ENCODE measurements around the gene RNF169. TPM values are rescaled to one million over a fixed set of nuclear protein-coding genes. Genes with fewer than 3 reads are reported as not detected.
A peak's percentile ranks its signal among the peaks of the same experiment; 100 is the strongest.

RNF169 gene
- total and polyA plus RNA-seq, 2 of the 13 experiments (the other 11 are each of a cell fraction or from before 2014, with no cell fraction given) = 5.3 to 14.2 TPM

DNA sequence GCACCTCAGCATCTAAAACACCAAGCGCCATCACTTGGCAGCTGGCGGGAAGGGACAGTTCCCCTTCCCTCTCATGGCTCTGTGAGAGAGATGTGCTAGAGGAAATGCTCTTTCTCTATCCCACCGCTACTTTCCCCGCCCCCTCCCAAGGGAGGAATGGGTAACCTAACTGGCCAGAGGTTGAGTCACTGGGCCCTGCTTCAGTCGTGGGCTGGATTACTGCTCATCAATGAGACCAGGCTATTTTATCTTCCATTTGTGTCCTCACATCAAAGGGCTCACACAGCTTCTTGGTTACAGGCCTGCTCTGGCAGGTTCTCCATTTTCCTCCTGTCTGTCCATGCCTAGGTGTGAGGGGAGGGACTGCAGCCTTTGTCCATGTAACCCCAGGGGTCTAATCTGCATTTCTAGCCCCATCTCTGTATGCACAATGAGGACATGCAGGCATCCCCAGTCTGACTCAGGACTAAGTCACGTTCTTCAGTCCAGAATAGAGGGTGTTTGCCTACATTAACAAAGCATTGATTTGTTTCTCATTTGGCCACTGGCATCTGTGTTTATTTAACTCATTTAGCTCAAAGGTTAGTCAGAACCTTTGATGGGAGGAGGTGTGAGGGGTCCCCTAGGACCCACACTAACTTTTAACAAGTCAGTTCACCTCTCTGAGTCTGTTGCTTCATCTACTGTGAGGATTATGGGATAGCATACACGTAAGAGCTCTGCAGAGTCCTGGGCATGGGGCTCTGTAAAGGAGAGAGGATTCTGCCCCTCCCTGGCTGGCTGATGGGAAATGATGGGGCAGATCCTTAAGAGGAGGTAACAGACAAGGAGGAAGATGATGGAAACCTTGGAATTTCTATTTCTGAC lies 101.1 kb downstream of the RNF169 start (continued):
- 0 out of 2 replicates have a peak, but pooled peaks have one; percentile 36 for TF ChIP-seq ZBTB4 (CRISPR knock-in tag; IDR thresholded peaks at IDR 0.05; ENCODE audit: borderline replicate concordance)
- no peak for TF ChIP-seq TSC22D2 (CRISPR knock-in tag; IDR thresholded peaks at IDR 0.05; ENCODE audit: borderline replicate concordance)
- peak; percentile 40; the same call in 1 of the 2 replicates for TF ChIP-seq THRA (CRISPR knock-in tag; IDR thresholded peaks at IDR 0.05; ENCODE audit: borderline replicate concordance)
- TF ChIP-seq, protein P1, sequence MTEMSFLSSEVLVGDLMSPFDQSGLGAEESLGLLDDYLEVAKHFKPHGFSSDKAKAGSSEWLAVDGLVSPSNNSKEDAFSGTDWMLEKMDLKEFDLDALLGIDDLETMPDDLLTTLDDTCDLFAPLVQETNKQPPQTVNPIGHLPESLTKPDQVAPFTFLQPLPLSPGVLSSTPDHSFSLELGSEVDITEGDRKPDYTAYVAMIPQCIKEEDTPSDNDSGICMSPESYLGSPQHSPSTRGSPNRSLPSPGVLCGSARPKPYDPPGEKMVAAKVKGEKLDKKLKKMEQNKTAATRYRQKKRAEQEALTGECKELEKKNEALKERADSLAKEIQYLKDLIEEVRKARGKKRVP (CRISPR knock-in tag; IDR thresholded peaks at IDR 0.05) = peak in 1 of 2 experiments; percentile 53; a peak in 2 of 4 replicates
- TF ChIP-seq SMAD3 (CRISPR knock-in tag; IDR thresholded peaks at IDR 0.05) = 0 out of 2 replicates have a peak, but pooled peaks have one; percentile 41
- TF ChIP-seq, protein P2, sequence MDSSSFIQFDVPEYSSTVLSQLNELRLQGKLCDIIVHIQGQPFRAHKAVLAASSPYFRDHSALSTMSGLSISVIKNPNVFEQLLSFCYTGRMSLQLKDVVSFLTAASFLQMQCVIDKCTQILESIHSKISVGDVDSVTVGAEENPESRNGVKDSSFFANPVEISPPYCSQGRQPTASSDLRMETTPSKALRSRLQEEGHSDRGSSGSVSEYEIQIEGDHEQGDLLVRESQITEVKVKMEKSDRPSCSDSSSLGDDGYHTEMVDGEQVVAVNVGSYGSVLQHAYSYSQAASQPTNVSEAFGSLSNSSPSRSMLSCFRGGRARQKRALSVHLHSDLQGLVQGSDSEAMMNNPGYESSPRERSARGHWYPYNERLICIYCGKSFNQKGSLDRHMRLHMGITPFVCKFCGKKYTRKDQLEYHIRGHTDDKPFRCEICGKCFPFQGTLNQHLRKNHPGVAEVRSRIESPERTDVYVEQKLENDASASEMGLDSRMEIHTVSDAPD (CRISPR knock-in tag; IDR thresholded peaks at IDR 0.05) = 0 out of 2 replicates have a peak, but pooled peaks have one; percentile 45
- peak; percentile 22; the same call in 1 of the 2 replicates for TF ChIP-seq ZNF792 (CRISPR knock-in tag; IDR thresholded peaks at IDR 0.05)
- no peak for TF ChIP-seq POLR2AphosphoS2 (IDR thresholded peaks at IDR 0.05; ENCODE audit: low read depth, low read length)
- peak; percentile 34; the same call in 1 of the 2 replicates for TF ChIP-seq NR2F6 (IDR thresholded peaks at IDR 0.05)
- TF ChIP-seq NR2F6 (CRISPR knock-in tag; IDR thresholded peaks at IDR 0.05) = no peak
- TF ChIP-seq HOMEZ (CRISPR knock-in tag; IDR thresholded peaks at IDR 0.05; ENCODE audit: low read depth) = 0 out of 2 replicates have a peak, but pooled peaks have one; percentile 12
- no peak for TF ChIP-seq ZNF660 (CRISPR knock-in tag; IDR thresholded peaks at IDR 0.05; ENCODE audit: borderline replicate concordance, low read depth)
- 0 out of 2 replicates have a peak, but pooled peaks have one; percentile 12 for TF ChIP-seq PPARG (CRISPR knock-in tag; conservative IDR thresholded peaks at IDR 0.05)
- TF ChIP-seq ZNF160 (CRISPR knock-in tag; IDR thresholded peaks at IDR 0.05) = no peak
- TF ChIP-seq ZNF264 (CRISPR knock-in tag; IDR thresholded peaks at IDR 0.05) = peak; percentile 35; the same call in 1 of the 2 replicates
- TF ChIP-seq ZSCAN29 (CRISPR knock-in tag; conservative IDR thresholded peaks at IDR 0.05) = no peak
- TF ChIP-seq THAP11 (CRISPR knock-in tag; IDR thresholded peaks at IDR 0.05) = peak; percentile 18; the same call in 1 of the 2 replicates
- TF ChIP-seq NCOA2 (CRISPR knock-in tag; IDR thresholded peaks at IDR 0.05) = 0 out of 2 replicates have a peak, but pooled peaks have one; percentile 33
- peak; percentile 59 for TF ChIP-seq TARDBP (CRISPR knock-in tag; IDR thresholded peaks at IDR 0.05)

Data from HepG2 (cell line).